Measurements from ENCODE around the gene ABCA4.

Gene ABCA4

DNA sequence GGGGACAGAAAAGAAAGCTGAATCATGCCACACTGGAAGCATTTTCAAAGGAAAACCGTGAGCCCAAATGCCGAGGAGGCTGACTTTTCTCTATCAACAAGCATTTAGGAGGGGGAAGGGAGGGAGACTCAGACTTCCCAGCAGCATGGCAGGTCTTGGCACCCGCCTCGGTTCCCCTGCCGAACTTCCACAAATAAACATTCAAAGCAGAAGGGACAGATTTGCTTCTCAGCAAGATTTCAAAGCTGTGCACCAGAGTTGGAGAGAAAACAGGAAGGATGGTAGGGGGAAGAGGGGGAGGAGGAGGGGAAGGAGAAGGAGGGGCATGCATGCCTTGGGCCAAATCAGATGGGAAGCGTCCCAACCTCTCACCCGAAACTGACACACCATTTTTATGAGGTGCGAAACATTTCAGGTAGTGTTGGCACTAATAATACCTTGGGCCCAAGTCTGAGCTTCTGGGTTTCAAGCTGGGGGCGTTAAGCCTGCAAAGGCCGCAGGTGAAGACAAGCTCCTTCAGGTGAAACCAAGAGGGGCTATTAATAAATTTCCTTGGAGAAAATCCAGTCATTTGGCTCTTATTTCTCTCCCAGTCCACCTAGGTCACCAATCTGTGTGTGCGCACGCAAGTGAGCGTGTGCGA lies 26.4 kb downstream of the ABCA4 start:
- peak; percentile 95 for DNase-seq (ENCODE audit: low read depth)
- H3K4me3 ChIP-seq (ENCODE audit: low read depth, low read length), result no peak overlapping the region
- TF ChIP-seq, protein P1, sequence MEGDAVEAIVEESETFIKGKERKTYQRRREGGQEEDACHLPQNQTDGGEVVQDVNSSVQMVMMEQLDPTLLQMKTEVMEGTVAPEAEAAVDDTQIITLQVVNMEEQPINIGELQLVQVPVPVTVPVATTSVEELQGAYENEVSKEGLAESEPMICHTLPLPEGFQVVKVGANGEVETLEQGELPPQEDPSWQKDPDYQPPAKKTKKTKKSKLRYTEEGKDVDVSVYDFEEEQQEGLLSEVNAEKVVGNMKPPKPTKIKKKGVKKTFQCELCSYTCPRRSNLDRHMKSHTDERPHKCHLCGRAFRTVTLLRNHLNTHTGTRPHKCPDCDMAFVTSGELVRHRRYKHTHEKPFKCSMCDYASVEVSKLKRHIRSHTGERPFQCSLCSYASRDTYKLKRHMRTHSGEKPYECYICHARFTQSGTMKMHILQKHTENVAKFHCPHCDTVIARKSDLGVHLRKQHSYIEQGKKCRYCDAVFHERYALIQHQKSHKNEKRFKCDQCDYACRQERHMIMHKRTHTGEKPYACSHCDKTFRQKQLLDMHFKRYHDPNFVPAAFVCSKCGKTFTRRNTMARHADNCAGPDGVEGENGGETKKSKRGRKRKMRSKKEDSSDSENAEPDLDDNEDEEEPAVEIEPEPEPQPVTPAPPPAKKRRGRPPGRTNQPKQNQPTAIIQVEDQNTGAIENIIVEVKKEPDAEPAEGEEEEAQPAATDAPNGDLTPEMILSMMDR (conservative IDR thresholded peaks at IDR 0.05; ENCODE audit: low read depth, low read length), result no peak

DNA sequence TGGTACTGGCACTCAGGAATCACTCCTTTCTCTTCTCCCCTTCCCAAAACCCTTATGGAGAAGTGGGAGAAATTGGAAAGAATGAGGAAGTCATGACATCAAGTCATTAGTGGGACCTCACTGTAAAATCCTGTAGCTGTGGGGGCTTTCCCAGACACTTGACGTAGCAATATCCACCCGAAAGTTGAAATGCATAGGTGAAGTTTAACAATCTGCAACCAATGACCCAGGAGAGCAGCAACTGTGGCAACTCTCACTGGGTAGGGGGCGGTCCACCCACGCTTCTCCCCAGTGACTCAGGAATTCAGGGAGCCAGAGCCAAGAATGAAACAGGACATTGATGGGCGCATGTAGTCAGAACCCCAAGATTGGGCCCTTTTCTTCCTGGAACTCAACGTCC lies 27.0 kb downstream of the ABCA4 start:
- H3K4me3 ChIP-seq (ENCODE audit: low read depth, low read length), result no peak overlapping the region
- TF ChIP-seq, protein P1 (conservative IDR thresholded peaks at IDR 0.05; ENCODE audit: low read depth, low read length), result no peak
- DNase-seq (ENCODE audit: low read depth), result peak; percentile 76

DNA sequence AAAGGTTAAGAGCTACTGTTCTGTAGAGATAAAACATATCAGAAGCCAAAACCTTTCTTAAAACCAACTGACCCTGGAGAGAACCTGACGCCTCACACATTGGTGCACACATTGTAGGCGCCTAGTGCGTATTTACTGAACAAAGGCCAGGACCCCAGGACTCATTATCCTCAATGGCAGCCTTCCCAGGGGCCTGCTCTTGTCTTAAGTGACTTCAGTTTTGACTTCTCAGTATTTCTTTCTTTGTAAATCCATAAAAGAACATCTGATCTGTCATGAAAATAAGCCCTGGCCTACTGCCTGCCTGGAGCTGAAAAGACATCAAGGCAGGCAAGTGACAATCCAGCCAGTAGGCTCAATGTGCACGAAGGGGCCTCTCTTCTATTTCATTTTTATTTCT lies 27.6 kb downstream of the ABCA4 start:
- H3K4me3 ChIP-seq (ENCODE audit: low read depth, low read length), result no peak overlapping the region

DNA sequence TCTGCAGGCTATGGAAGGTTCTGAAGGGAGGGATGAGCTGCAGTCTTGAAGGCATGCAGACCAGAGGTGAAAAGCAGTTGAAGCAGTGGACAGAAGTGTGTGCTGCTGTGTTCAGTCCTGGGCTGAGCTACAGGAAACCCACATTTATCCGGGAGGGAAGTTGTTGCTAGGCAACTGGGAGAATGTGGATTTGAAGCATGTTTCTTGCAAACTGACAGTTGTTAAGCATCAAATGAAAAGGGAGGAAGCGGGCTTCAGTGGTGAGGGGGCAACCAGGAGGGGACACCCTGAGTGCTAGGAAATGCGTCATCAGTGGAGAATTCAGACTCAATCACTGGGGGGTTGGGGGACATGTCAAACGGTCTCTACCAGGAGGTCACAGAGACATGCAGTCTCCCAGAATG lies 28.7 kb downstream of the ABCA4 start:
- DNase-seq (ENCODE audit: low read depth), result peak; percentile 96
- TF ChIP-seq, protein P1 (conservative IDR thresholded peaks at IDR 0.05; ENCODE audit: low read depth, low read length), result no peak
- no peak overlapping the region for H3K4me3 ChIP-seq (ENCODE audit: low read depth, low read length)

More for the DNA sequence above, 27.6 kb downstream of the ABCA4 start:
- TF ChIP-seq, protein P1 (conservative IDR thresholded peaks at IDR 0.05; ENCODE audit: low read depth, low read length), result no peak
- DNase-seq (ENCODE audit: low read depth), result no peak

DNA sequence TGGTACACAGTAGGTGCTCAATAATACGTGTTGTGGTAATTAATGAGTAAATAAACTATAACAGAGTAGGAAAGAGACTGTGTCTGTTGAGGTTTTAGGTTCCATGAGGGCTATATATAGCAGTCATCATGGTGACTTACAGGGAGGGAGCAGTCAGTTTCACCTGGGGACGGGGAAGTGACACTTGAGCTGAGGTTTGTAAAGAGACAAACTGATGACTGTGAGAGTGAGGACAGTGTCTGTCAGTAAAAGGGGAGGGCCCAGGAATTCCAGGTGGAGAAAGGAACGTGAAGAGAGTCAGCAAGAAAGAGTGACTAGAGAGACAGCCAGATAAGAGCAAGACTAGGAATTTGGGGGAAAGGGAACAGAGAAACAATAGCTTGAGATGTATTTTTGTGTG lies 30.2 kb downstream of the ABCA4 start:
- no peak for DNase-seq (ENCODE audit: low read depth)
- TF ChIP-seq, protein P1 (conservative IDR thresholded peaks at IDR 0.05; ENCODE audit: low read depth, low read length), result no peak
- H3K4me3 ChIP-seq (ENCODE audit: low read depth, low read length), result no peak overlapping the region

DNA sequence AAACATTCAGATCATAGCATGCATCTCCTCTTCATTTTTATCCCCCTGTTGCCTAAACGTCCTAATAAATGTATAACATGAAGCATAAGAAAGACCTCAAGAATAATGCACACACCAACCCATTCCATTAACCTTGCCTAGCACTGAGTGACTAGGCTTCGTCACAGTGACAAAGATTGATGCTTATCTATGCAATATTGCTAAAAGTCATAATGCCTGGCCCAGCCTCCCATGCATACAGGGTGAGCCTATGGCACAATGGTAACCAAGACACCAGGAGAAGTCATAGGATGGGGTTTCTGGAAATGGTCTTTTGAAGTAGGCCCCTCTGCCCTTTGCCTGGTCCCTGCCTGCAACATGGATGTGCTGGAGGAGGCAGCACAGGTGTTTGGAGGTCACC lies 33.8 kb downstream of the ABCA4 start:
- H3K4me3 ChIP-seq (ENCODE audit: low read depth, low read length), result no peak overlapping the region
- TF ChIP-seq, protein P1 (conservative IDR thresholded peaks at IDR 0.05; ENCODE audit: low read depth, low read length), result no peak
- no peak for DNase-seq (ENCODE audit: low read depth)

DNA sequence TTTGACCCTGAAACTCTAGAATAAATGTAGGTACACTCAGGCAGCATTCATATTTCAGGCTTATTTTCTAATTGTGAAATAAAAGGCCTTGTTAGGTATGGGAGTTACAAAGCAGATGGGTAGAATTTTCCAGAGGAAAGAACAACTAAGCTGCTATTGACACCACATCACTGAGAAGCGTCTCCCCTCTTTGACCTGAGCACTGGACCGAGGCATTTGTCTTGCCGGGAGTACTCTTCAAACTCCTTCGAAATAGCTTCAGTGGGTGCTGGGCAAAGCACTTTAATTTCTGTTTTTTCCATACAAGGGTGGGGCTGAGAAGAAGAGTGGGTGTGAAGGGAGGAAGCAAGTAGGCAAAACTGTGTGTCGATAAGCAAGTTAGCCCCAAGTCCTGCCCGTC lies 36.4 kb downstream of the ABCA4 start:
- no peak overlapping the region for H3K4me3 ChIP-seq (ENCODE audit: low read depth, low read length)
- no peak for DNase-seq (ENCODE audit: low read depth)
- TF ChIP-seq, protein P1 (conservative IDR thresholded peaks at IDR 0.05; ENCODE audit: low read depth, low read length), result no peak
